Suprapubic skin (tissue), 4 donors: ENCODE results near the gene PDE9A. TPM values are rescaled to one million over a fixed set of nuclear protein-coding genes. Genes with fewer than 3 reads are reported as not detected.

ENCODE experiments used
- DNase-seq, 2 donors: peaks; one replicate each; pipeline ENCODE4 v3.0.0-alpha.2; 2019; ENCODE audit warnings: low spot score in 2 of 2
- H3K27ac ChIP-seq: fragments of 200-600 bp; sonication (generic); one replicate; pipeline ENCODE4 v1.5.1; 2019
- H3K27me3 ChIP-seq: fragments of 200-600 bp; sonication (generic); one replicate; pipeline ENCODE4 v1.5.1; 2019
- H3K36me3 ChIP-seq: fragments of 200-600 bp; sonication (generic); one replicate; pipeline ENCODE4 v1.5.1; 2019
- H3K4me1 ChIP-seq: fragments of 200-600 bp; sonication (generic); one replicate; pipeline ENCODE4 v1.5.1; 2019
- H3K4me3 ChIP-seq: fragments of 200-600 bp; sonication (generic); one replicate; pipeline ENCODE4 v1.5.1; 2019; ENCODE audit warnings: mild to moderate bottlenecking
- H3K9me3 ChIP-seq: fragments of 200-600 bp; sonication (generic); one replicate; pipeline ENCODE4 v1.5.1; 2019
- CTCF ChIP-seq, 2 donors: fragments of 200-600 bp in 1 of 2; fragments of 450-650 bp in 1 of 2; sonication (generic) in 1 of 2; IDR thresholded peaks; one replicate each; pipeline ENCODE4 v1.5.1; 2016 to 2019; ENCODE audit warnings: antibody characterized with exemption in 2 of 2, mild to moderate bottlenecking in 1 of 2, moderate library complexity in 1 of 2
- EP300 ChIP-seq: sonication (generic); formaldehyde crosslinking; IDR thresholded peaks from one replicate; pipeline ENCODE4 v1.6.1; 2017; ENCODE audit warnings: antibody characterized with exemption
- POLR2A ChIP-seq, 2 donors: fragments of 450-650 bp; IDR thresholded peaks; one replicate each; pipeline ENCODE4 v1.6.1; 2017; ENCODE audit warnings: antibody characterized with exemption in 2 of 2, mild to moderate bottlenecking in 2 of 2, moderate library complexity in 2 of 2
- POLR2AphosphoS5 ChIP-seq, 3 donors: sonication (generic); formaldehyde crosslinking; IDR thresholded peaks; one replicate each; pipeline ENCODE4 v1.6.1; 2017; ENCODE audit warnings: antibody characterized with exemption in 3 of 3
- WGBS: methylation state at CpG from one replicate; pipeline ENCODE4 v1.1.5; 2018; 5-methylcytosine and 5-hydroxymethylcytosine counted together
- total RNA-seq, 4 donors: library from RNA; depleted of rRNA; stranded (reverse); fragments of >200 nt; gene quantifications; one replicate each; pipeline ENCODE4 v1.1.0, GENCODE V29; 2016

PDE9A gene
- total RNA-seq, 4 donors from 2014 or later = 4.5 to 12.0 (median 7.1) TPM

DNA sequence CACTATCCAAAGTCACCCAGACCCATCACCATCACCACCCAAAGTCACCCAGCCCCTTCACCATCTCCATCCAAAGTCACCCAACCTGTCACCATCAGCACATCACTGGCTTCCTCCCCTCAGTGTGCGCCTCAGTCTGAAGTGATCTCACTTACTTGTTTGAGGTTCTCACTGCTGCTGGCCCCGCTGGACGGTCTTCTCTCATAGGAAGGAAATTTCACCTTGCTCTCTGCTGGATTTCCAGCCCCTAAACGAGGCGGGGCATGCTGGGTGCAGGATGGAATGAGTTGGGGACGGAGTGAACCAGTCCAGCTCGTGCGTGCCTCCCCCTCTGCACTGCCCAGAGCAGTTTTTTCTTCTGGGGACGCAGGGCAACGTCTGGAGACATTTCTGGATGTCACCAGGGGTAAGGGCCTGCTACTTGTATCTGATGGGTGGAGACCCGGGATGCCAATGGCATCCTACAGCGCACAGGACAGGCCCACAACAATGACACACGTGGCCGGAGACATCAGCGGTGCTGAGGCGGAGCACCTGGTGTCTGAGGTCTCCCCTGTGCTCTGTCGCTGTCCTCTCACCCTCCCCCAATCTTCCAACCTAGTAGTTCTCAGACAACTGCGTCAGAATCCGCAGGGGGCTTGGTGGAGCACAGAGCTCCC, 38.6 kb downstream of the PDE9A start:
- no peaks in the 10 kb centered on the region for H3K27me3 ChIP-seq
- H3K4me1 ChIP-seq = peaks cover 7% of the 10 kb centered on the region
- H3K9me3 ChIP-seq = no peaks in the 10 kb centered on the region
- no peak overlapping the region for H3K27ac ChIP-seq
- H3K4me3 ChIP-seq = no peak overlapping the region
- TF ChIP-seq CTCF (IDR thresholded peaks at IDR 0.05) (no peak), POLR2A (IDR thresholded peaks at IDR 0.05) (no peak), POLR2AphosphoS5 (IDR thresholded peaks at IDR 0.05) (no peak), EP300 (no peak)
- H3K36me3 ChIP-seq = no peaks in the 10 kb centered on the region
- peak in 1 of 2 donors; percentile 22 for DNase-seq
- WGBS = 89% methylated on average over 13 of the region's 19 CpGs

DNA sequence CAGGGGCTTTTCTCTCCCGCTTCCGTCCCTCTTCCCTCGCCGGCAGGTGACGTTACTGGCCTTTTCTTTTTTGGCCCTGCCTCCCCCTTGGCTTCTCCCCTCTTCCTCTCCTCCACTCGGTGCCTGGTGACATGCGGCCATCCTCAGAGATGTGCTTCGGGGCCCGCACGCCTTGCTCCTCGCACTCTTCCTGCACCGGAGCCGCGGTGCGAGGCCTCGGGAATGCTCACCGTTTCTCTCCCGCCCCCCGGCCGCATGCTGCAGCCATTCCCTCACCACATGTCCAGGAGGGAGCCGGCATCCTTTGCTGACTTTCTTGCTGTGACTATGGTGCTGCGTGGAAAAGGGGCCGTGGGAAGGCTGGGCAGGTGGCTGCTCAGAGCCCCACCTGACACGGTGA, 39.3 kb downstream of the PDE9A start:
- H3K27ac ChIP-seq = no peak overlapping the region
- H3K36me3 ChIP-seq = no peaks in the 10 kb centered on the region
- no peaks in the 10 kb centered on the region for H3K27me3 ChIP-seq
- H3K4me3 ChIP-seq = no peak overlapping the region
- peaks cover 7% of the 10 kb centered on the region for H3K4me1 ChIP-seq
- TF ChIP-seq EP300 (no peak), POLR2A (IDR thresholded peaks at IDR 0.05) (no peak), POLR2AphosphoS5 (IDR thresholded peaks at IDR 0.05) (no peak), CTCF (IDR thresholded peaks at IDR 0.05) (no peak)
- H3K9me3 ChIP-seq = no peaks in the 10 kb centered on the region
- WGBS = 94% methylated on average over 24 of the region's 24 CpGs
- peak in 1 of 2 donors; percentile 44 for DNase-seq

DNA sequence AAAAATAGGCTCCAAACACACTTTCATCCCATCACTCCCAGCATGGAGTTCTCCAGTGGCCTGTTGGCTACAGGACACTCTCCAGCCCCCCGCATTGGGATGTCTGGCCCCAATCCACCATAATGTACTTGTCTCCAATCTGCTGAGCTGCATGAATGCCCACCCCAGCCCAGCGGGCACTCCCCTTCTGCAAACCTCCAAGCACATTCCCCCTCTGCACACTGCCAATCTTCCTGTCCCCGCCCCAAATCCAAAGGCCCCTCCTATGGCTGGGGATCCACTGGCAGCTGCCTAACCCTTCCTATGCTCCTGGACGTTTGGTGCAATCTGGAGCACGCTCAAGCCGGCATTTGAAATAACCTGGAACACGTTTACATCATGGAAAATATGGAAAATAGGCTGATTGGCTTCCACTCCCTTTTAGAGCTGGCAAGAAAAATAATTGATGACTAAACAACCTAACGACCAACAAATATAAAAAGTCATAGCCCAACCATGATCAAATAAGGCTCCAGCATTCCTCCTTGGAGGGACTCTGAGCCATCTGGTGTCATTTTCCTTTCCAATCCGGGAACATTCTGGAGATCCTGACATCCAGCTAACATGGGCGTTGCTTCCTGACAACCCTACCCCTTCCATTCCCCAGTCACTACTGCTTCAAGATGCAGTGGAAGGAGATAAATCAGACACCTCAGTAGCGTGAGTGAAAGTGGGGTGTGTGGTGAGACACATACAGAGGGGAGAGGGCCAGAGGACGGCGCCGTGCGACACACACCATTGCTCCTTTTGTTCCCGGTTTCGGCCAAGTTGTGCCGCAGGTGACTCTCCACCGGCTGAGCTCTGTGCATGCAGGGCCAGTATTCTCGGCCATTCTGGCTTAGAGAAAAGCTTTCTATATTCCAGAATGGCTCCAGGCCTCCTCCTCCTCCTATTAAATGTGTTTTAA, 41.6 kb downstream of the PDE9A start:
- DNase-seq = no peak
- 83% methylated on average over 20 of the region's 20 CpGs for WGBS
- Histone ChIP-seq H3K9me3 (no peaks in the 10 kb centered on the region), H3K27me3 (no peaks in the 10 kb centered on the region), H3K27ac (no peak overlapping the region), H3K36me3 (no peaks in the 10 kb centered on the region), H3K4me1 (peaks cover 7% of the 10 kb centered on the region), H3K4me3 (no peak overlapping the region)
- TF ChIP-seq POLR2A (IDR thresholded peaks at IDR 0.05) (no peak), POLR2AphosphoS5 (IDR thresholded peaks at IDR 0.05) (no peak), EP300 (no peak), CTCF (IDR thresholded peaks at IDR 0.05) (no peak)

GRCh38 chr21:42695697-42696380, 42.4 kb downstream of the PDE9A start:
- WGBS = 73% methylated on average over 9 of the region's 9 CpGs
- no peaks in the 10 kb centered on the region for H3K36me3 ChIP-seq

More at GRCh38 chr21:42695697-42696380, 42.4 kb downstream of the PDE9A start:
- Histone ChIP-seq H3K4me1 (peaks cover 7% of the 10 kb centered on the region), H3K4me3 (no peak overlapping the region), H3K27me3 (no peaks in the 10 kb centered on the region), H3K9me3 (no peaks in the 10 kb centered on the region), H3K27ac (no peak overlapping the region)
- TF ChIP-seq EP300 (no peak), POLR2A (IDR thresholded peaks at IDR 0.05) (no peak), CTCF (IDR thresholded peaks at IDR 0.05) (no peak), POLR2AphosphoS5 (IDR thresholded peaks at IDR 0.05) (no peak)
- DNase-seq = peak in 1 of 2 donors; percentile 20
